ENCODE results near the gene PIK3R3. TPM values are rescaled to one million over a fixed set of nuclear protein-coding genes. Genes with fewer than 3 reads are reported as not detected.

Gene PIK3R3
- total and polyA plus RNA-seq, 9 of the 15 experiments (the other 6 are each of a cell fraction or from before 2014, with no cell fraction given) = 1.4 to 7.7 (median 4.6) TPM

- TF ChIP-seq, protein P1, sequence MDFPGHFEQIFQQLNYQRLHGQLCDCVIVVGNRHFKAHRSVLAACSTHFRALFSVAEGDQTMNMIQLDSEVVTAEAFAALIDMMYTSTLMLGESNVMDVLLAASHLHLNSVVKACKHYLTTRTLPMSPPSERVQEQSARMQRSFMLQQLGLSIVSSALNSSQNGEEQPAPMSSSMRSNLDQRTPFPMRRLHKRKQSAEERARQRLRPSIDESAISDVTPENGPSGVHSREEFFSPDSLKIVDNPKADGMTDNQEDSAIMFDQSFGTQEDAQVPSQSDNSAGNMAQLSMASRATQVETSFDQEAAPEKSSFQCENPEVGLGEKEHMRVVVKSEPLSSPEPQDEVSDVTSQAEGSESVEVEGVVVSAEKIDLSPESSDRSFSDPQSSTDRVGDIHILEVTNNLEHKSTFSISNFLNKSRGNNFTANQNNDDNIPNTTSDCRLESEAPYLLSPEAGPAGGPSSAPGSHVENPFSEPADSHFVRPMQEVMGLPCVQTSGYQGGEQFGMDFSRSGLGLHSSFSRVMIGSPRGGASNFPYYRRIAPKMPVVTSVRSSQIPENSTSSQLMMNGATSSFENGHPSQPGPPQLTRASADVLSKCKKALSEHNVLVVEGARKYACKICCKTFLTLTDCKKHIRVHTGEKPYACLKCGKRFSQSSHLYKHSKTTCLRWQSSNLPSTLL (IDR thresholded peaks at IDR 0.05) = no peak
- TF ChIP-seq, protein P2, sequence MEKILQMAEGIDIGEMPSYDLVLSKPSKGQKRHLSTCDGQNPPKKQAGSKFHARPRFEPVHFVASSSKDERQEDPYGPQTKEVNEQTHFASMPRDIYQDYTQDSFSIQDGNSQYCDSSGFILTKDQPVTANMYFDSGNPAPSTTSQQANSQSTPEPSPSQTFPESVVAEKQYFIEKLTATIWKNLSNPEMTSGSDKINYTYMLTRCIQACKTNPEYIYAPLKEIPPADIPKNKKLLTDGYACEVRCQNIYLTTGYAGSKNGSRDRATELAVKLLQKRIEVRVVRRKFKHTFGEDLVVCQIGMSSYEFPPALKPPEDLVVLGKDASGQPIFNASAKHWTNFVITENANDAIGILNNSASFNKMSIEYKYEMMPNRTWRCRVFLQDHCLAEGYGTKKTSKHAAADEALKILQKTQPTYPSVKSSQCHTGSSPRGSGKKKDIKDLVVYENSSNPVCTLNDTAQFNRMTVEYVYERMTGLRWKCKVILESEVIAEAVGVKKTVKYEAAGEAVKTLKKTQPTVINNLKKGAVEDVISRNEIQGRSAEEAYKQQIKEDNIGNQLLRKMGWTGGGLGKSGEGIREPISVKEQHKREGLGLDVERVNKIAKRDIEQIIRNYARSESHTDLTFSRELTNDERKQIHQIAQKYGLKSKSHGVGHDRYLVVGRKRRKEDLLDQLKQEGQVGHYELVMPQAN (IDR thresholded peaks at IDR 0.05; ENCODE audit: borderline replicate concordance) = no peak
- TF ChIP-seq POLR3A (IDR thresholded peaks at IDR 0.05; ENCODE audit: borderline replicate concordance, extremely low read depth, insufficient read depth, insufficient read length) (no peak), EZH2 (IDR thresholded peaks at IDR 0.05; ENCODE audit: borderline replicate concordance, low read depth, low read length) (no peak), RCOR1 (IDR thresholded peaks at IDR 0.05; ENCODE audit: borderline replicate concordance in 1 of 2, low read depth in 2 of 2, low read length in 2 of 2) (peak in 1 of 2 experiments; percentile 62; a peak in 1 of 4 replicates), ESRRB (CRISPR knock-in tag; IDR thresholded peaks at IDR 0.05; ENCODE audit: borderline replicate concordance) (no peak), HNRNPL (IDR thresholded peaks at IDR 0.05; ENCODE audit: low read depth, low read length) (no peak), RBM34 (IDR thresholded peaks at IDR 0.05; ENCODE audit: borderline replicate concordance, insufficient read depth, low read length) (no peak), TBL1XR1 (IDR thresholded peaks at IDR 0.05; ENCODE audit: low read length in 2 of 2) (0 out of 4 replicates have a peak, but pooled peaks of 1 of the 2 experiments have one; percentile 24), TRIM24 (IDR thresholded peaks at IDR 0.05) (peak in 1 of 2 experiments; percentile 34; a peak in 1 of 4 replicates), WHSC1 (IDR thresholded peaks at IDR 0.05; ENCODE audit: low read length) (no peak), IRF2 (CRISPR knock-in tag; IDR thresholded peaks at IDR 0.05) (no peak), TBP (optimal IDR thresholded peaks at IDR 0.05; ENCODE audit: low read depth, low read length) (no peak), SMARCC2 (IDR thresholded peaks at IDR 0.05; ENCODE audit: low read depth) (no peak), NR3C1 (CRISPR knock-in tag; IDR thresholded peaks at IDR 0.05) (no peak), CTCFL (IDR thresholded peaks at IDR 0.05; ENCODE audit: borderline replicate concordance, insufficient read depth, low read depth, low read length, poor library complexity, severe bottlenecking) (no peak), ZNF561 (CRISPR knock-in tag; conservative IDR thresholded peaks at IDR 0.05) (no peak), ZFP36 (IDR thresholded peaks at IDR 0.05; ENCODE audit: low read depth, low read length, partially characterized antibody) (no peak), ZNF134 (CRISPR knock-in tag; conservative IDR thresholded peaks at IDR 0.05) (no peak), ELF1 (tag; IDR thresholded peaks at IDR 0.05) (no peak), HNRNPLL (IDR thresholded peaks at IDR 0.05; ENCODE audit: low read depth, low read length, poor library complexity, severe bottlenecking) (no peak), EWSR1 (IDR thresholded peaks at IDR 0.05; ENCODE audit: borderline replicate concordance, low read depth, partially characterized antibody) (no peak)
- TF ChIP-seq, protein P3, sequence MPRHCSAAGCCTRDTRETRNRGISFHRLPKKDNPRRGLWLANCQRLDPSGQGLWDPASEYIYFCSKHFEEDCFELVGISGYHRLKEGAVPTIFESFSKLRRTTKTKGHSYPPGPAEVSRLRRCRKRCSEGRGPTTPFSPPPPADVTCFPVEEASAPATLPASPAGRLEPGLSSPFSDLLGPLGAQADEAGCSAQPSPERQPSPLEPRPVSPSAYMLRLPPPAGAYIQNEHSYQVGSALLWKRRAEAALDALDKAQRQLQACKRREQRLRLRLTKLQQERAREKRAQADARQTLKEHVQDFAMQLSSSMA (CRISPR knock-in tag; IDR thresholded peaks at IDR 0.05) = no peak
Observed at GRCh38 chr1:46173361-46173856, 41.0 kb upstream of the PIK3R3 start (continued).

All from K562 (cell line).